Urothelium cell line (cell line): ENCODE data around the gene KCNJ3.

Experiments used
- DNase-seq: peaks from one replicate; pipeline ENCODE4 v3.0.0; 2011; ENCODE audit warnings: low spot score, mixed read lengths
- FAIRE-seq: peaks from 2 replicates; lab custom pipeline; 2011; peaks lifted over from hg19 to GRCh38; lab: Jason Lieb, UNC

The KCNJ3 gene

GRCh38 chr2:154698296-154698720 lies at the start of gene KCNJ3:
Gene KCNJ3 (plus strand): TSS chr2:154698695. CDS start chr2:154698776, 81 bp downstream.
- FAIRE-seq (no peak), DNase-seq (no peak)

GRCh38 chr2:154655499-154655898 lies 43.0 kb upstream of the KCNJ3 start:
- no peak for DNase-seq
- no peak for FAIRE-seq

GRCh38 chr2:154658854-154659253 lies 39.6 kb upstream of the KCNJ3 start:
- DNase-seq (no peak), FAIRE-seq (no peak)

- DNase-seq = no peak
- FAIRE-seq = no peak
Measured at GRCh38 chr2:154664248-154664647, 34.2 kb upstream of the KCNJ3 start.

- FAIRE-seq (no peak), DNase-seq (no peak)
Measured at GRCh38 chr2:154670083-154670482, 28.4 kb upstream of the KCNJ3 start.

- FAIRE-seq = no peak
Measured at GRCh38 chr2:154673694-154674093, 24.8 kb upstream of the KCNJ3 start.

GRCh38 chr2:154677401-154677800 lies 21.1 kb upstream of the KCNJ3 start:
- FAIRE-seq = no peak

More at GRCh38 chr2:154673694-154674093, 24.8 kb upstream of the KCNJ3 start:
- no peak for DNase-seq

GRCh38 chr2:154681741-154682140 lies 16.8 kb upstream of the KCNJ3 start:
- FAIRE-seq (no peak), DNase-seq (no peak)

More at GRCh38 chr2:154677401-154677800, 21.1 kb upstream of the KCNJ3 start:
- DNase-seq = no peak

- DNase-seq (no peak), FAIRE-seq (no peak)
Measured at GRCh38 chr2:154686162-154686561, 12.3 kb upstream of the KCNJ3 start.

GRCh38 chr2:154688373-154688772 lies 10.1 kb upstream of the KCNJ3 start:
- DNase-seq (no peak), FAIRE-seq (no peak)

GRCh38 chr2:154689158-154689557 lies 9.3 kb upstream of the KCNJ3 start:
- FAIRE-seq (no peak), DNase-seq (no peak)

- peak; percentile 43 for DNase-seq
Measured at GRCh38 chr2:154692927-154693326, 5.6 kb upstream of the KCNJ3 start.

GRCh38 chr2:154693741-154694340 lies 4.7 kb upstream of the KCNJ3 start:
- FAIRE-seq (no peak), DNase-seq (no peak)

More at GRCh38 chr2:154692927-154693326, 5.6 kb upstream of the KCNJ3 start:
- FAIRE-seq = no peak

- FAIRE-seq (no peak), DNase-seq (no peak)
Measured at GRCh38 chr2:154694881-154695280, 3.6 kb upstream of the KCNJ3 start.

- FAIRE-seq (no peak), DNase-seq (no peak)
Measured at GRCh38 chr2:154696369-154696768, 2.1 kb upstream of the KCNJ3 start.

- FAIRE-seq (no peak), DNase-seq (no peak)
Measured at GRCh38 chr2:154696810-154697417, 1.6 kb upstream of the KCNJ3 start.

- FAIRE-seq (no peak), DNase-seq (peak; percentile 58)
Measured at GRCh38 chr2:154697418-154698252, 860 bp upstream of the KCNJ3 start.

GRCh38 chr2:154698721-154699574 lies 453 bp downstream of the KCNJ3 start:
- FAIRE-seq = no peak
- DNase-seq = no peak

- DNase-seq (no peak), FAIRE-seq (no peak)
Measured at GRCh38 chr2:154699575-154699930, 1.1 kb downstream of the KCNJ3 start.

- FAIRE-seq (no peak), DNase-seq (no peak)
Measured at GRCh38 chr2:154700136-154700535, 1.6 kb downstream of the KCNJ3 start.

- FAIRE-seq (no peak), DNase-seq (no peak)
Measured at GRCh38 chr2:154704991-154705390, 6.5 kb downstream of the KCNJ3 start.
